Muscle of arm (tissue), 12 donors: ENCODE data around the gene ITGA5. TPM values are rescaled to one million over a fixed set of nuclear protein-coding genes. Genes with fewer than 3 reads are reported as not detected.

Experiments used
- DNase-seq: peaks from one replicate; pipeline ENCODE4 v3.0.0-alpha.2; 2013
- polyA plus RNA-seq, 12 donors: library from polyadenylated mRNA; unstranded; fragments of 120-200 nt; gene quantifications; one replicate each; pipeline ENCODE4 v1.2.1, GENCODE V29; 2013; ENCODE audit not compliant: insufficient read length in 12 of 12

The ITGA5 gene
- polyA plus RNA-seq, 12 donors, result 94.6 to 117 (median 107) TPM; not detected in 1

- DNase-seq, result no peak
These were observed 28.8 kb downstream of the ITGA5 start for GRCh38 chr12:54390176-54390667.

- DNase-seq, result no peak
These were observed 29.4 kb downstream of the ITGA5 start for GRCh38 chr12:54389607-54390175.

GRCh38 chr12:54389134-54389508, 29.9 kb downstream of the ITGA5 start:
- no peak for DNase-seq

GRCh38 chr12:54388237-54389133, 30.6 kb downstream of the ITGA5 start:
- DNase-seq, result no peak

GRCh38 chr12:54387114-54387467, 32.0 kb downstream of the ITGA5 start:
- no peak for DNase-seq

GRCh38 chr12:54386403-54387113, 32.5 kb downstream of the ITGA5 start:
- DNase-seq, result no peak

- DNase-seq, result no peak
These were observed 33.7 kb downstream of the ITGA5 start for GRCh38 chr12:54385251-54385914.

GRCh38 chr12:54384591-54385041, 34.5 kb downstream of the ITGA5 start, which contains the start of gene ZNF385A:
ZNF385A (minus strand) TSS chr12:54384733; CDS start chr12:54384514, 219 bp downstream.
- no peak for DNase-seq

GRCh38 chr12:54383041-54383609, 35.9 kb downstream of the ITGA5 start:
- DNase-seq, result no peak

- no peak for DNase-seq
These were observed 37.9 kb downstream of the ITGA5 start for GRCh38 chr12:54381136-54381535.

- DNase-seq, result peak; percentile 89
These were observed 39.5 kb downstream of the ITGA5 start for GRCh38 chr12:54379398-54380201.

- no peak for DNase-seq
These were observed 40.2 kb downstream of the ITGA5 start for GRCh38 chr12:54378796-54379397.

GRCh38 chr12:54377797-54378515, 41.1 kb downstream of the ITGA5 start:
- no peak for DNase-seq

GRCh38 chr12:54377007-54377406, 42.1 kb downstream of the ITGA5 start:
- no peak for DNase-seq

GRCh38 chr12:54376596-54376995, 42.5 kb downstream of the ITGA5 start:
- DNase-seq, result no peak

- no peak for DNase-seq
These were observed 43.8 kb downstream of the ITGA5 start for GRCh38 chr12:54375259-54375579.

GRCh38 chr12:54374562-54375258, 44.4 kb downstream of the ITGA5 start:
- no peak for DNase-seq

GRCh38 chr12:54373649-54374561, 45.2 kb downstream of the ITGA5 start:
- DNase-seq, result no peak
